Nephron (organoid): ENCODE data around the gene SEC22A.

Source experiments
- H3K27ac Mint-ChIP-seq, 3 experiments: 2 replicates each; pipeline ENCODE4 v1.8.0; 2020; ENCODE audit warnings: mixed read lengths in 3 of 3, mild to moderate bottlenecking in 2 of 3, moderate library complexity in 1 of 3
- H3K27me3 Mint-ChIP-seq: 2 replicates; pipeline ENCODE4 v1.8.0; 2021; ENCODE audit warnings: low read depth, mild to moderate bottlenecking, moderate library complexity, mixed read lengths
- H3K36me3 Mint-ChIP-seq: 2 replicates; pipeline ENCODE4 v1.8.0; 2020; ENCODE audit warnings: low read depth, mixed read lengths
- H3K4me1 Mint-ChIP-seq: 2 replicates; pipeline ENCODE4 v1.8.0; 2020; ENCODE audit warnings: mixed read lengths
- H3K4me3 Mint-ChIP-seq, 3 experiments: 2 replicates each; pipeline ENCODE4 v1.8.0; 2020; ENCODE audit warnings: mild to moderate bottlenecking in 3 of 3, mixed read lengths in 3 of 3, moderate library complexity in 2 of 3
- H3K9me3 Mint-ChIP-seq: 2 replicates; pipeline ENCODE4 v1.8.0; 2020; ENCODE audit warnings: mixed read lengths
- TF ChIP-seq, protein P1 (sequence below), 3 experiments: fragments of 200-600 bp; sonication (generic); IDR thresholded peaks; one replicate each; pipeline ENCODE4 v1.5.0; 2021; ENCODE audit warnings: antibody characterized with exemption in 3 of 3; ENCODE audit not compliant: unreplicated experiment in 3 of 3

The SEC22A gene

DNA sequence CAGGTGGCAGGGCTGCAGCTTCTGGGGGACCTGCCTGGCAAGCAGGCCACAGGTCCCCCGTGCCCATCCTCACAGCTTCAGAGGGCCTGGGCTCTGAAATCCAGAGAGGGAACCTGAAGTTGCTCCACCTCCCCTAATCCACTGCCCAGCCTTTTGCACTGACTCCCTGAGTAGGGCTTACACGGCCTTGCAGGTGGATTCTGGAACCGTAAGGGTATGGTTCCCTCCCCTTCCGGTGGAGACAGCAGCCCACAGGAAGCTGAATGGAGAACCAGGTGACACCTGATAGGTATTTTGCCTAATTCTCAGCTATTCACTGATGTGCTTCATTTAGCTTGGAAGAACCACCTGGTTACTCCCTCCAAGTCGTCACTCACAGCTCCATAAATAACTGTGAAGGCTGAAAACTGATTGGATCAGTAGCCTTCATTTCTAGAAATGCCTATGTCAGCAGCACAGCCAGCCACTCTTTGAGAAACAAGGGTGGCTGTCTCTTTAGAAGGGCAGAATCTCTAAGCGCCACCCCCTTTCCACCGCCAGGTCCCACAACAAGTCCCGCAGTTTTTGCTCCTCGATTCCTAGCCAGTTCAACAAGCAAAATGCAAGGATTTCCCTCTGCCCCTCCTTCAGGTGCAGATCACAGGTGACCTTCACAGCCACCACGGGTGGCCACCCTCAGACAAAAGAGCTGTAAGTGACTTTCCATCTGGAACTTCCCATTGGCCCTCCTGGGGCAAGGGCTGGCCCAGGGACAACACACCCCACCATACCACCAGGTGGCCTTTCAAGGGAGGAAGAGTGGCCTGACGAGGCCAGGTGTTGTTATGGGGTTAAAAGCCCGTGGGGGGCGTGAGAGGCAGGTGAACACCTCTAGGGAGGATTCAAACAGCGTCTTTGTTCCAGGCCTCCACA, 112.9 kb downstream of the SEC22A start:
- Mint-ChIP-seq H3K36me3 (peaks cover 30% of the 10 kb centered on the region), H3K4me1 (no peaks in the 10 kb centered on the region), H3K27me3 (peaks cover 13% of the 10 kb centered on the region), H3K4me3 (no peak overlapping the region), H3K9me3 (no peaks in the 10 kb centered on the region), H3K27ac (peak overlapping the region in 1 of 3 experiments; percentile 69)
- TF ChIP-seq, protein P1, sequence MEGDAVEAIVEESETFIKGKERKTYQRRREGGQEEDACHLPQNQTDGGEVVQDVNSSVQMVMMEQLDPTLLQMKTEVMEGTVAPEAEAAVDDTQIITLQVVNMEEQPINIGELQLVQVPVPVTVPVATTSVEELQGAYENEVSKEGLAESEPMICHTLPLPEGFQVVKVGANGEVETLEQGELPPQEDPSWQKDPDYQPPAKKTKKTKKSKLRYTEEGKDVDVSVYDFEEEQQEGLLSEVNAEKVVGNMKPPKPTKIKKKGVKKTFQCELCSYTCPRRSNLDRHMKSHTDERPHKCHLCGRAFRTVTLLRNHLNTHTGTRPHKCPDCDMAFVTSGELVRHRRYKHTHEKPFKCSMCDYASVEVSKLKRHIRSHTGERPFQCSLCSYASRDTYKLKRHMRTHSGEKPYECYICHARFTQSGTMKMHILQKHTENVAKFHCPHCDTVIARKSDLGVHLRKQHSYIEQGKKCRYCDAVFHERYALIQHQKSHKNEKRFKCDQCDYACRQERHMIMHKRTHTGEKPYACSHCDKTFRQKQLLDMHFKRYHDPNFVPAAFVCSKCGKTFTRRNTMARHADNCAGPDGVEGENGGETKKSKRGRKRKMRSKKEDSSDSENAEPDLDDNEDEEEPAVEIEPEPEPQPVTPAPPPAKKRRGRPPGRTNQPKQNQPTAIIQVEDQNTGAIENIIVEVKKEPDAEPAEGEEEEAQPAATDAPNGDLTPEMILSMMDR (IDR thresholded peaks at IDR 0.05; ENCODE audit: unreplicated experiment in 3 of 3): no peak

GRCh38 chr3:123315271-123315595, 113.5 kb downstream of the SEC22A start:
- peaks cover 8% of the 10 kb centered on the region for H3K27me3 Mint-ChIP-seq
- peak overlapping the region in 1 of 3 experiments; percentile 69 for H3K27ac Mint-ChIP-seq

GRCh38 chr3:123317716-123318115, 116.0 kb downstream of the SEC22A start:
- TF ChIP-seq, protein P1 (IDR thresholded peaks at IDR 0.05; ENCODE audit: unreplicated experiment in 3 of 3): no peak
- Mint-ChIP-seq H3K27ac (no peak overlapping the region), H3K36me3 (peaks cover 33% of the 10 kb centered on the region), H3K4me1 (peaks cover 6% of the 10 kb centered on the region), H3K27me3 (peaks cover 19% of the 10 kb centered on the region), H3K4me3 (no peak overlapping the region), H3K9me3 (no peaks in the 10 kb centered on the region)

More at GRCh38 chr3:123315271-123315595, 113.5 kb downstream of the SEC22A start:
- H3K36me3 Mint-ChIP-seq: peaks cover 33% of the 10 kb centered on the region
- no peaks in the 10 kb centered on the region for H3K9me3 Mint-ChIP-seq
- TF ChIP-seq, protein P1 (IDR thresholded peaks at IDR 0.05; ENCODE audit: unreplicated experiment in 3 of 3): no peak
- peaks cover 4% of the 10 kb centered on the region for H3K4me1 Mint-ChIP-seq
- H3K4me3 Mint-ChIP-seq: no peak overlapping the region

GRCh38 chr3:123318374-123318773, 116.6 kb downstream of the SEC22A start:
- TF ChIP-seq, protein P1 (IDR thresholded peaks at IDR 0.05; ENCODE audit: unreplicated experiment in 3 of 3): no peak

GRCh38 chr3:123319760-123320159, 118.0 kb downstream of the SEC22A start:
- Mint-ChIP-seq H3K4me3 (no peak overlapping the region), H3K27ac (no peak overlapping the region), H3K9me3 (no peaks in the 10 kb centered on the region), H3K4me1 (peaks cover 12% of the 10 kb centered on the region), H3K36me3 (peaks cover 28% of the 10 kb centered on the region), H3K27me3 (peaks cover 22% of the 10 kb centered on the region)
- TF ChIP-seq, protein P1 (IDR thresholded peaks at IDR 0.05; ENCODE audit: unreplicated experiment in 3 of 3): no peak

More at GRCh38 chr3:123318374-123318773, 116.6 kb downstream of the SEC22A start:
- Mint-ChIP-seq H3K4me1 (peaks cover 12% of the 10 kb centered on the region), H3K27me3 (peaks cover 25% of the 10 kb centered on the region), H3K4me3 (no peak overlapping the region), H3K36me3 (peaks cover 30% of the 10 kb centered on the region), H3K9me3 (no peaks in the 10 kb centered on the region), H3K27ac (no peak overlapping the region)

GRCh38 chr3:123320221-123320620, 118.5 kb downstream of the SEC22A start:
- Mint-ChIP-seq H3K27ac (no peak overlapping the region), H3K4me1 (peaks cover 12% of the 10 kb centered on the region), H3K4me3 (no peak overlapping the region), H3K27me3 (peaks cover 17% of the 10 kb centered on the region), H3K9me3 (no peaks in the 10 kb centered on the region), H3K36me3 (peaks cover 23% of the 10 kb centered on the region)
- TF ChIP-seq, protein P1 (IDR thresholded peaks at IDR 0.05; ENCODE audit: unreplicated experiment in 3 of 3): no peak
